ENCODE data around the gene CCDC88B. TPM values are rescaled to one million over a fixed set of nuclear protein-coding genes. Genes with fewer than 3 reads are reported as not detected.

CCDC88B gene
- total and polyA plus RNA-seq, 4 donors = 3.5 to 4.9 (median 4.0) TPM

GRCh38 chr11:64334764-64335735, 5.0 kb upstream of the CCDC88B start:
- no peak overlapping the region for H3K9ac ChIP-seq (ENCODE audit: low read depth in 1 of 2, low read length in 2 of 2)
- H3K4me1 ChIP-seq (ENCODE audit: control insufficient read depth in 4 of 4, insufficient read depth in 4 of 4, low read length in 3 of 4) = peaks cover 0 to 4% (median 0%) of the 10 kb centered on the region in 4 donors
- DNase-seq (ENCODE audit: low spot score) = peak; percentile 77
- H3K36me3 ChIP-seq (ENCODE audit: control insufficient read depth in 4 of 4, insufficient read depth in 3 of 4, low read depth in 1 of 4, low read length in 3 of 4) = no peaks in the 10 kb centered on the region
- H3K27ac ChIP-seq (ENCODE audit: low read depth in 1 of 2, low read length in 2 of 2) = no peak overlapping the region
- H3K27me3 ChIP-seq (ENCODE audit: control insufficient read depth in 4 of 4, insufficient read depth in 4 of 4, low read length in 3 of 4) = no peaks in the 10 kb centered on the region
- no peak overlapping the region for H3K4me3 ChIP-seq (ENCODE audit: low read depth in 1 of 3, low read length in 3 of 3)
- no peaks in the 10 kb centered on the region for H3K9me3 ChIP-seq (ENCODE audit: control insufficient read depth in 4 of 4, low read length in 3 of 4)
- no peak for TF ChIP-seq RXRA (IDR thresholded peaks at IDR 0.05)
- TF ChIP-seq YY1 (IDR thresholded peaks at IDR 0.05) = no peak
- TF ChIP-seq ZBTB33 (IDR thresholded peaks at IDR 0.05) = no peak
- TF ChIP-seq ATF3 (IDR thresholded peaks at IDR 0.05) = no peak
- no peak for TF ChIP-seq EGR1 (IDR thresholded peaks at IDR 0.05; ENCODE audit: low read depth in 2 of 2)
- TF ChIP-seq CTCF (IDR thresholded peaks at IDR 0.05; ENCODE audit: low read depth, low read length, missing input control) = no peak
- no peak for TF ChIP-seq HNF4G (IDR thresholded peaks at IDR 0.05)
- TF ChIP-seq SP1 (IDR thresholded peaks at IDR 0.05) = no peak
- no peak for TF ChIP-seq GABPA (IDR thresholded peaks at IDR 0.05 in 1 of 2, conservative IDR thresholded peaks at IDR 0.05 in 1 of 2)
- TF ChIP-seq HNF4A (conservative IDR thresholded peaks at IDR 0.05) = no peak
- TF ChIP-seq JUND (IDR thresholded peaks at IDR 0.05) = no peak
- TF ChIP-seq REST (IDR thresholded peaks at IDR 0.05) = no peak
- TF ChIP-seq NR2F2 (IDR thresholded peaks at IDR 0.05) = no peak
- no peak for TF ChIP-seq RAD21 (IDR thresholded peaks at IDR 0.05)
- no peak for TF ChIP-seq MAX (IDR thresholded peaks at IDR 0.05)
- TF ChIP-seq FOXA1 (IDR thresholded peaks at IDR 0.05) = no peak
- 74% methylated on average over 13 of the region's 13 CpGs for WGBS

All from liver (tissue), 9 donors.